Body of pancreas (tissue), 4 donors: ENCODE measurements around the gene FCRL6. TPM values are rescaled to one million over a fixed set of nuclear protein-coding genes. Genes with fewer than 3 reads are reported as not detected.

ENCODE experiments used
- ATAC-seq: fragments of 150-250 bp; one replicate; pipeline ENCODE4 v1.9.1; 2016
- DNase-seq, 4 donors: peaks; one replicate each; pipeline ENCODE4 v3.0.0-alpha.2; 2019
- H3K27ac ChIP-seq, 4 donors: fragments of 200-600 bp; sonication (generic); 1 replicate in 3 of 4; 2 replicates in 1 of 4; pipeline versions ENCODE4 v1.5.1 to v1.6.1; 2016 to 2019; ENCODE audit warnings: mild to moderate bottlenecking in 1 of 4, mixed read lengths in 1 of 4, moderate library complexity in 1 of 4
- H3K27me3 ChIP-seq, 2 donors: fragments of 200-600 bp; sonication (generic); one replicate each; pipeline ENCODE4 v1.6.0; 2016; ENCODE audit warnings: mild to moderate bottlenecking in 1 of 2
- H3K36me3 ChIP-seq, 2 donors: fragments of 200-600 bp; sonication (generic); replicated peaks in 1 of 2; 2 replicates each; pipeline ENCODE4 v1.5.1; 2016; ENCODE audit warnings: low read depth in 2 of 2; ENCODE audit not compliant: insufficient read depth in 1 of 2
- H3K4me1 ChIP-seq: fragments of 200-600 bp; sonication (generic); one replicate; pipeline ENCODE4 v1.6.0; 2016
- H3K4me3 ChIP-seq, 2 donors: fragments of 200-600 bp; sonication (generic); 1 replicate in 1 of 2; 2 replicates in 1 of 2; pipeline ENCODE4 v1.5.1; 2016 to 2019
- H3K9me3 ChIP-seq, 3 donors: fragments of 200-600 bp; sonication (generic); 1 replicate in 2 of 3; 2 replicates in 1 of 3; pipeline ENCODE4 v1.5.1; 2016
- CTCF ChIP-seq, 7 experiments: fragments of 450-650 bp in 4 of 7; fragments of 200-600 bp in 3 of 7; sonication (generic) in 3 of 7; IDR thresholded peaks; one replicate each; pipeline ENCODE4 v1.5.1; 2016 to 2019; ENCODE audit warnings: antibody characterized with exemption in 7 of 7
- POLR2A ChIP-seq, 3 donors: fragments of 450-650 bp; IDR thresholded peaks; one replicate each; pipeline ENCODE4 v1.6.1; 2016; ENCODE audit warnings: antibody characterized with exemption in 3 of 3, mild to moderate bottlenecking in 2 of 3
- WGBS, 2 donors: methylation state at CpG; one replicate each; pipeline ENCODE4 v1.1.5; 2017; 5-methylcytosine and 5-hydroxymethylcytosine counted together
- intact Hi-C: fragments of 100-400 bp; cut with DNase I; formaldehyde crosslinking; loops from one replicate; pipeline ENCODE4 v1.15.1; 2023
- total RNA-seq, 2 donors: library from RNA; depleted of rRNA; stranded (reverse); fragments of >200 nt; gene quantifications; one replicate each; pipeline ENCODE4 v1.1.0, GENCODE V29; 2016

The FCRL6 gene
- 1 to 10 TPM in 1 of 2 donors, not detected in 1; 6.3 TPM for total RNA-seq

GRCh38 chr1:159802111-159802510 is at the start of gene FCRL6:
FCRL6 (plus strand) TSS chr1:159802360; CDS start chr1:159802425, 65 bp downstream.
- Histone ChIP-seq H3K36me3 (no peaks in the 10 kb centered on the region), H3K4me1 (peaks cover 11% of the 10 kb centered on the region), H3K4me3 (no peak within 1 kb of the TSS), H3K27me3 (no peaks in the 10 kb centered on the region), H3K27ac (no peak within 1 kb of the TSS), H3K9me3 (no peaks in the 10 kb centered on the region)
- no peak for ATAC-seq
- DNase-seq: no peak
- TF ChIP-seq POLR2A (IDR thresholded peaks at IDR 0.05) (no peak), CTCF (IDR thresholded peaks at IDR 0.05) (no peak)
- 75 to 83% methylated on average over 8 of the region's 8 CpGs for WGBS, 2 donors
- intact Hi-C loops: loop anchor here (5.0 kb wide), 1 partner anchor 90 kb away; no protein-coding TSS in a partner anchor

GRCh38 chr1:159753386-159753785 is 48.8 kb upstream of the FCRL6 start:
- DNase-seq (peak; percentile 8 to 45 (median 24)), ATAC-seq (peak; percentile 33)
- H3K4me1 ChIP-seq: peaks cover 58% of the 10 kb centered on the region
- TF ChIP-seq POLR2A (IDR thresholded peaks at IDR 0.05): no peak
- TF ChIP-seq CTCF (IDR thresholded peaks at IDR 0.05): no peak
- no peaks in the 10 kb centered on the region for H3K9me3 ChIP-seq
- H3K27me3 ChIP-seq: no peaks in the 10 kb centered on the region
- intact Hi-C loops: no loop called here
- 24 to 32% methylated on average over 4 of the region's 4 CpGs for WGBS, 2 donors
- no peak overlapping the region for H3K4me3 ChIP-seq
- H3K27ac ChIP-seq: peak overlapping the region in 3 of 4 donors; percentile 35 to 70 (median 68)
- no peaks in the 10 kb centered on the region for H3K36me3 ChIP-seq

- ATAC-seq (no peak), DNase-seq (no peak)
- no peaks in the 10 kb centered on the region for H3K9me3 ChIP-seq
- H3K4me1 ChIP-seq: peaks cover 58% of the 10 kb centered on the region
- no peaks in the 10 kb centered on the region for H3K36me3 ChIP-seq
- TF ChIP-seq POLR2A (IDR thresholded peaks at IDR 0.05) (no peak), CTCF (IDR thresholded peaks at IDR 0.05) (no peak)
- no peak overlapping the region for H3K27ac ChIP-seq
- intact Hi-C loops: no loop called here
- no peak overlapping the region for H3K4me3 ChIP-seq
- 77 to 82% methylated on average over 3 of the region's 3 CpGs for WGBS, 2 donors
- no peaks in the 10 kb centered on the region for H3K27me3 ChIP-seq
Observed at GRCh38 chr1:159755451-159756007, 46.6 kb upstream of the FCRL6 start.

GRCh38 chr1:159756397-159756796 is 45.8 kb upstream of the FCRL6 start:
- H3K4me3 ChIP-seq: no peak overlapping the region
- no peaks in the 10 kb centered on the region for H3K9me3 ChIP-seq
- H3K27ac ChIP-seq: peak overlapping the region in 2 of 4 donors; percentile 19 to 25
- no peaks in the 10 kb centered on the region for H3K27me3 ChIP-seq
- TF ChIP-seq POLR2A (IDR thresholded peaks at IDR 0.05): no peak
- TF ChIP-seq CTCF (IDR thresholded peaks at IDR 0.05): no peak
- intact Hi-C loops: no loop called here
- no peaks in the 10 kb centered on the region for H3K36me3 ChIP-seq
- peaks cover 49% of the 10 kb centered on the region for H3K4me1 ChIP-seq
- ATAC-seq (peak; percentile 29), DNase-seq (peak in 3 of 4 donors; percentile 7 to 59 (median 17))

GRCh38 chr1:159763686-159764085 is 38.5 kb upstream of the FCRL6 start:
- TF ChIP-seq POLR2A (IDR thresholded peaks at IDR 0.05) (no peak), CTCF (IDR thresholded peaks at IDR 0.05) (no peak)
- Histone ChIP-seq H3K9me3 (no peaks in the 10 kb centered on the region), H3K4me1 (no peaks in the 10 kb centered on the region), H3K4me3 (no peak overlapping the region), H3K27me3 (peaks cover 0 to 2% of the 10 kb centered on the region in 2 donors), H3K27ac (no peak overlapping the region), H3K36me3 (no peaks in the 10 kb centered on the region)
- no peak for ATAC-seq
- 26 to 39% methylated on average over 1 of the region's 1 CpG for WGBS, 2 donors
- DNase-seq: no peak
- intact Hi-C loops: no loop called here
